ENCODE results near the gene SND1.
A peak's percentile ranks its signal among the peaks of the same experiment; 100 is the strongest.

Gene SND1

GRCh38 chr7:127905491-127906330 lies 253.7 kb downstream of the SND1 start:
- DNase-seq (ENCODE audit: low read depth): peak; percentile 82

GRCh38 chr7:127907110-127908040 lies 255.4 kb downstream of the SND1 start:
- peak; percentile 93 for DNase-seq (ENCODE audit: low read depth)

- DNase-seq (ENCODE audit: low read depth): no peak
Observed at GRCh38 chr7:127908430-127909258, 256.6 kb downstream of the SND1 start.

GRCh38 chr7:127909424-127910152 lies 257.6 kb downstream of the SND1 start:
- no peak for DNase-seq (ENCODE audit: low read depth)

- DNase-seq (ENCODE audit: low read depth): no peak
Observed at GRCh38 chr7:127910670-127911069, 258.7 kb downstream of the SND1 start.

GRCh38 chr7:127911968-127912511 lies 260.0 kb downstream of the SND1 start:
- no peak for DNase-seq (ENCODE audit: low read depth)

GRCh38 chr7:127912901-127913300 lies 260.9 kb downstream of the SND1 start:
- no peak for DNase-seq (ENCODE audit: low read depth)

GRCh38 chr7:127913686-127914085 lies 261.7 kb downstream of the SND1 start:
- peak; percentile 64 for DNase-seq (ENCODE audit: low read depth)

- DNase-seq (ENCODE audit: low read depth): no peak
Observed at GRCh38 chr7:127914693-127915092, 262.7 kb downstream of the SND1 start.

GRCh38 chr7:127916735-127917134 lies 264.7 kb downstream of the SND1 start:
- no peak for DNase-seq (ENCODE audit: low read depth)

- no peak for DNase-seq (ENCODE audit: low read depth)
Observed at GRCh38 chr7:127918130-127918529, 266.1 kb downstream of the SND1 start.

GRCh38 chr7:127920787-127921438 lies 268.9 kb downstream of the SND1 start:
- peak; percentile 89 for DNase-seq (ENCODE audit: low read depth)

GRCh38 chr7:127922656-127923055 lies 270.7 kb downstream of the SND1 start:
- DNase-seq (ENCODE audit: low read depth): no peak

GRCh38 chr7:127924874-127925273 lies 272.9 kb downstream of the SND1 start:
- DNase-seq (ENCODE audit: low read depth): no peak

GRCh38 chr7:127927348-127927696 lies 275.3 kb downstream of the SND1 start:
- DNase-seq (ENCODE audit: low read depth): peak; percentile 78

- no peak for DNase-seq (ENCODE audit: low read depth)
Observed at GRCh38 chr7:127928222-127928621, 276.2 kb downstream of the SND1 start.

- DNase-seq (ENCODE audit: low read depth): no peak
Observed at GRCh38 chr7:127928852-127929251, 276.9 kb downstream of the SND1 start.

GRCh38 chr7:127930341-127931328 lies 278.6 kb downstream of the SND1 start:
- DNase-seq (ENCODE audit: low read depth): no peak

- no peak for DNase-seq (ENCODE audit: low read depth)
Observed at GRCh38 chr7:127932076-127932475, 280.1 kb downstream of the SND1 start.

Measured in iris pigment epithelial cell (primary cell).